Measurements from ENCODE around the gene DUSP28. TPM values are rescaled to one million over a fixed set of nuclear protein-coding genes. Genes with fewer than 3 reads are reported as not detected.

The DUSP28 gene
- 1 to 10 TPM; 7.9 to 9.3 TPM for total RNA-seq

- H3K36me3 Mint-ChIP-seq (ENCODE audit: low read depth), result peaks cover 57% of the 10 kb centered on the region
- DNase-seq, result peak; percentile 92
- peaks cover 69% of the 10 kb centered on the region for H3K4me1 Mint-ChIP-seq
- ChIA-PET CTCF (interaction anchor here (1.2 to 2.4 kb wide), 6 partner anchors 20 to 62 kb away, joined by 3 to 13 read pairs (median 7); partner anchors contain the start of gene CAPN10), POLR2A (interaction anchor here (0.7 to 2.8 kb wide), 13 partner anchors 9 to 1143 kb away, joined by 3 to 74 read pairs (median 7); partner anchors contain the start of genes CAPN10, GPR35, PASK and RNPEPL1)
- H3K27me3 Mint-ChIP-seq, result no peaks in the 10 kb centered on the region
- H3K27ac Mint-ChIP-seq, result peak within 1 kb of the TSS; percentile 87
- no peaks in the 10 kb centered on the region for H3K9me3 Mint-ChIP-seq
- peak within 1 kb of the TSS; percentile 92 for H3K4me3 Mint-ChIP-seq
Observed at GRCh38 chr2:240560084-240560479, at the start of gene DUSP28. DUSP28 (plus strand) TSS chr2:240560357; CDS start chr2:240560685, 328 bp downstream.

- Mint-ChIP-seq H3K36me3 (ENCODE audit: low read depth) (no peaks in the 10 kb centered on the region), H3K4me3 (no peak overlapping the region), H3K4me1 (peaks cover 16% of the 10 kb centered on the region), H3K27ac (no peak overlapping the region), H3K27me3 (no peaks in the 10 kb centered on the region), H3K9me3 (no peaks in the 10 kb centered on the region)
- ChIA-PET CTCF (no interaction called here), POLR2A (no interaction called here)
- DNase-seq, result peak; percentile 8
Observed at GRCh38 chr2:240510513-240511210, 49.5 kb upstream of the DUSP28 start.

GRCh38 chr2:240511351-240512108 lies 48.6 kb upstream of the DUSP28 start:
- CTCF ChIA-PET, result interaction anchor here (0.8 kb wide), 1 partner anchor 221 kb away, joined by 3 read pairs; no protein-coding TSS in a partner anchor
- Mint-ChIP-seq H3K4me3 (no peak overlapping the region), H3K9me3 (no peaks in the 10 kb centered on the region), H3K4me1 (peaks cover 16% of the 10 kb centered on the region), H3K27me3 (no peaks in the 10 kb centered on the region), H3K36me3 (ENCODE audit: low read depth) (no peaks in the 10 kb centered on the region), H3K27ac (no peak overlapping the region)
- POLR2A ChIA-PET, result no interaction called here
- peak; percentile 11 for DNase-seq

GRCh38 chr2:240512109-240512485 lies 48.1 kb upstream of the DUSP28 start:
- POLR2A ChIA-PET, result interaction anchor here (3.1 kb wide), 1 partner anchor 54 kb away, joined by 17 read pairs; no protein-coding TSS in a partner anchor
- CTCF ChIA-PET, result interaction anchor here (0.8 to 1.1 kb wide), 2 partner anchors 15 to 221 kb away, joined by 3 read pairs; no protein-coding TSS in a partner anchor

GRCh38 chr2:240512666-240513535 lies 47.3 kb upstream of the DUSP28 start:
- Mint-ChIP-seq H3K4me1 (peaks cover 16% of the 10 kb centered on the region), H3K9me3 (no peaks in the 10 kb centered on the region), H3K36me3 (ENCODE audit: low read depth) (no peaks in the 10 kb centered on the region), H3K27me3 (no peaks in the 10 kb centered on the region), H3K4me3 (no peak overlapping the region), H3K27ac (no peak overlapping the region)
- DNase-seq, result peak; percentile 7
- ChIA-PET POLR2A (interaction anchor here (1.4 to 3.1 kb wide), 2 partner anchors 54 to 67 kb away, joined by 4 to 17 read pairs; no protein-coding TSS in a partner anchor), CTCF (interaction anchor here (0.8 to 2.9 kb wide), 4 partner anchors 16 to 220 kb away, joined by 3 to 49 read pairs (median 22); partner anchors contain the start of gene CAPN10)

More at GRCh38 chr2:240512109-240512485, 48.1 kb upstream of the DUSP28 start:
- peak; percentile 12 for DNase-seq
- no peaks in the 10 kb centered on the region for H3K36me3 Mint-ChIP-seq (ENCODE audit: low read depth)
- H3K4me3 Mint-ChIP-seq, result no peak overlapping the region
- H3K9me3 Mint-ChIP-seq, result no peaks in the 10 kb centered on the region
- H3K27me3 Mint-ChIP-seq, result no peaks in the 10 kb centered on the region
- peaks cover 16% of the 10 kb centered on the region for H3K4me1 Mint-ChIP-seq
- H3K27ac Mint-ChIP-seq, result no peak overlapping the region

- peak overlapping the region; percentile 58 for H3K27ac Mint-ChIP-seq
- no peaks in the 10 kb centered on the region for H3K9me3 Mint-ChIP-seq
- peaks cover 16% of the 10 kb centered on the region for H3K4me1 Mint-ChIP-seq
- H3K36me3 Mint-ChIP-seq (ENCODE audit: low read depth), result no peaks in the 10 kb centered on the region
- H3K27me3 Mint-ChIP-seq, result no peaks in the 10 kb centered on the region
- peak; percentile 88 for DNase-seq
- POLR2A ChIA-PET, result interaction anchor here (0.9 to 3.1 kb wide), 5 partner anchors 11 to 73 kb away, joined by 3 to 17 read pairs (median 5); partner anchors contain the start of genes CAPN10 and DUSP28
- CTCF ChIA-PET, result interaction anchor here (0.6 to 2.9 kb wide), 43 partner anchors 9 to 615 kb away, joined by 3 to 49 read pairs (median 4); partner anchors contain the start of genes ANKMY1, CAPN10, DUSP28 and RNPEPL1
- H3K4me3 Mint-ChIP-seq, result no peak overlapping the region
Observed at GRCh38 chr2:240513549-240514287, 46.4 kb upstream of the DUSP28 start.

- CTCF ChIA-PET, result interaction anchor here (0.7 to 2.9 kb wide), 29 partner anchors 8 to 326 kb away, joined by 3 to 49 read pairs (median 5); partner anchors contain the start of genes CAPN10, DUSP28 and RNPEPL1
- peak; percentile 15 for DNase-seq
Observed at GRCh38 chr2:240514631-240515030, 45.5 kb upstream of the DUSP28 start.

GRCh38 chr2:240517342-240517741 lies 42.8 kb upstream of the DUSP28 start:
- no peak overlapping the region for H3K4me3 Mint-ChIP-seq
- peaks cover 5% of the 10 kb centered on the region for H3K9me3 Mint-ChIP-seq
- POLR2A ChIA-PET, result no interaction called here
- H3K27me3 Mint-ChIP-seq, result no peaks in the 10 kb centered on the region
- peaks cover 16% of the 10 kb centered on the region for H3K4me1 Mint-ChIP-seq
- no peak for DNase-seq
- CTCF ChIA-PET, result interaction anchor here (1.0 kb wide), 1 partner anchor 532 kb away, joined by 3 read pairs; no protein-coding TSS in a partner anchor
- H3K27ac Mint-ChIP-seq, result no peak overlapping the region
- H3K36me3 Mint-ChIP-seq (ENCODE audit: low read depth), result peaks cover 12% of the 10 kb centered on the region

More at GRCh38 chr2:240514631-240515030, 45.5 kb upstream of the DUSP28 start:
- peaks cover 16% of the 10 kb centered on the region for H3K4me1 Mint-ChIP-seq
- POLR2A ChIA-PET, result interaction anchor here (1.3 to 3.1 kb wide), 3 partner anchors 46 to 72 kb away, joined by 5 to 17 read pairs (median 9); partner anchors contain the start of genes CAPN10 and DUSP28
- no peak overlapping the region for H3K27ac Mint-ChIP-seq
- H3K27me3 Mint-ChIP-seq, result no peaks in the 10 kb centered on the region
- H3K4me3 Mint-ChIP-seq, result no peak overlapping the region
- no peaks in the 10 kb centered on the region for H3K9me3 Mint-ChIP-seq
- H3K36me3 Mint-ChIP-seq (ENCODE audit: low read depth), result no peaks in the 10 kb centered on the region

GRCh38 chr2:240518981-240519380 lies 41.2 kb upstream of the DUSP28 start:
- H3K27me3 Mint-ChIP-seq, result no peaks in the 10 kb centered on the region
- H3K9me3 Mint-ChIP-seq, result peaks cover 12% of the 10 kb centered on the region
- POLR2A ChIA-PET, result no interaction called here
- peaks cover 9% of the 10 kb centered on the region for H3K4me1 Mint-ChIP-seq
- peaks cover 26% of the 10 kb centered on the region for H3K36me3 Mint-ChIP-seq (ENCODE audit: low read depth)
- no peak overlapping the region for H3K27ac Mint-ChIP-seq
- CTCF ChIA-PET, result no interaction called here
- no peak for DNase-seq
- no peak overlapping the region for H3K4me3 Mint-ChIP-seq

GRCh38 chr2:240519396-240520129 lies 40.6 kb upstream of the DUSP28 start:
- Mint-ChIP-seq H3K4me1 (peaks cover 3% of the 10 kb centered on the region), H3K36me3 (ENCODE audit: low read depth) (peaks cover 31% of the 10 kb centered on the region), H3K9me3 (peaks cover 17% of the 10 kb centered on the region), H3K27me3 (no peaks in the 10 kb centered on the region), H3K4me3 (no peak overlapping the region), H3K27ac (no peak overlapping the region)
- DNase-seq, result no peak
- ChIA-PET POLR2A (no interaction called here), CTCF (no interaction called here)

All from activated CD4-positive, alpha-beta memory T cell treated with anti-CD3 and anti-CD28 coated beads, Interleukin-2, amount 10 ng/mL, durations not matched to agents 7 days and 5 days (primary cell).